Tibial nerve (tissue), 4 donors: Measurements from ENCODE around the gene HNRNPC.

ENCODE experiments used
- EP300 ChIP-seq, 2 donors: sonication (generic); formaldehyde crosslinking; IDR thresholded peaks; one replicate each; pipeline ENCODE4 v1.6.1; 2017; ENCODE audit warnings: antibody characterized with exemption in 2 of 2, mild to moderate bottlenecking in 1 of 2
- POLR2A ChIP-seq, 2 donors: fragments of 450-650 bp; IDR thresholded peaks; one replicate each; pipeline ENCODE4 v1.6.1; 2017; ENCODE audit warnings: antibody characterized with exemption in 2 of 2, mild to moderate bottlenecking in 2 of 2, moderate library complexity in 2 of 2
- TF ChIP-seq, protein P1 (sequence below), 5 experiments: fragments of 200-600 bp in 3 of 5; fragments of 450-650 bp in 2 of 5; sonication (generic) in 3 of 5; IDR thresholded peaks; one replicate each; pipeline ENCODE4 v1.5.1; 2016 to 2019; ENCODE audit warnings: antibody characterized with exemption in 5 of 5, mild to moderate bottlenecking in 3 of 5, moderate library complexity in 2 of 5

- TF ChIP-seq, protein P1, sequence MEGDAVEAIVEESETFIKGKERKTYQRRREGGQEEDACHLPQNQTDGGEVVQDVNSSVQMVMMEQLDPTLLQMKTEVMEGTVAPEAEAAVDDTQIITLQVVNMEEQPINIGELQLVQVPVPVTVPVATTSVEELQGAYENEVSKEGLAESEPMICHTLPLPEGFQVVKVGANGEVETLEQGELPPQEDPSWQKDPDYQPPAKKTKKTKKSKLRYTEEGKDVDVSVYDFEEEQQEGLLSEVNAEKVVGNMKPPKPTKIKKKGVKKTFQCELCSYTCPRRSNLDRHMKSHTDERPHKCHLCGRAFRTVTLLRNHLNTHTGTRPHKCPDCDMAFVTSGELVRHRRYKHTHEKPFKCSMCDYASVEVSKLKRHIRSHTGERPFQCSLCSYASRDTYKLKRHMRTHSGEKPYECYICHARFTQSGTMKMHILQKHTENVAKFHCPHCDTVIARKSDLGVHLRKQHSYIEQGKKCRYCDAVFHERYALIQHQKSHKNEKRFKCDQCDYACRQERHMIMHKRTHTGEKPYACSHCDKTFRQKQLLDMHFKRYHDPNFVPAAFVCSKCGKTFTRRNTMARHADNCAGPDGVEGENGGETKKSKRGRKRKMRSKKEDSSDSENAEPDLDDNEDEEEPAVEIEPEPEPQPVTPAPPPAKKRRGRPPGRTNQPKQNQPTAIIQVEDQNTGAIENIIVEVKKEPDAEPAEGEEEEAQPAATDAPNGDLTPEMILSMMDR (IDR thresholded peaks at IDR 0.05) = no peak
- TF ChIP-seq POLR2A (IDR thresholded peaks at IDR 0.05) (no peak), EP300 (IDR thresholded peaks at IDR 0.05) (no peak)
Observed at GRCh38 chr14:21248739-21249411, 20.4 kb downstream of the HNRNPC start.
